CD4-positive, alpha-beta T cell treated with Interleukin-10 for 1 hour (primary cell): Measurements from ENCODE around the gene FOXS1.
"Not testable (repeated sequence)": the region's sequence is repeated elsewhere in the genome, so short reads cannot be mapped to it uniquely, and the experiment has no call there.

Source experiments
- DNase-seq: peaks from one replicate; pipeline ENCODE4 v3.0.0-alpha.2; 2020

The FOXS1 gene

GRCh38 chr20:31820228-31820627 is 25.2 kb downstream of the FOXS1 start:
- no peak for DNase-seq

- no peak for DNase-seq
These were observed 26.2 kb downstream of the FOXS1 start, which contains the start of gene MYLK2 for GRCh38 chr20:31819083-31819784. TSS of gene MYLK2 (plus strand) at chr20:31819356. CDS start at chr20:31819581, 225 bp downstream.

- DNase-seq: no peak
These were observed 27.0 kb downstream of the FOXS1 start for GRCh38 chr20:31818376-31818908.

DNA sequence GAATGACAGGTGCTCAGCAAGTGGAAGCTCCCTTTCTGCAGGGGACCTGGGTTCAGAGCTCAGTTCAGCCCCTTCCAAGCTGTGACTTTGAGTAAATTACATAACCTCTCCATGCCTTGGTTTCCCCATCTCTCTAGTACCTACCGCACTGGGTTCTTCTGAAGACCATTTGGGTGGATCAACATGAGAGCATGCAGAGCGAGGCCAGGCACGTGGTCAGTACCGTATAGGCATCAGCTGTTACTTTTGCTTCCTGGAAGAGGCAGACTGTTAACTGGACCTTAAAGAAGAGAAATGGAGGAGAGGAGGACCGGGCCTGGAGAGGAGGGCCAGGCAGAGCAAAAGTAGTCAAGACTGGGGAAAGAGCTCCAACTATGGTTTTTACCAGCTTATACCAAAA is 27.9 kb downstream of the FOXS1 start:
- no peak for DNase-seq

- no peak for DNase-seq
These were observed 29.2 kb downstream of the FOXS1 start for GRCh38 chr20:31816221-31816620.

- no peak for DNase-seq
These were observed 29.8 kb downstream of the FOXS1 start for GRCh38 chr20:31815408-31816188.

GRCh38 chr20:31814142-31814541 is 31.3 kb downstream of the FOXS1 start:
- DNase-seq: not testable (repeated sequence)

GRCh38 chr20:31813611-31814010 is 31.8 kb downstream of the FOXS1 start:
- DNase-seq: no peak

DNA sequence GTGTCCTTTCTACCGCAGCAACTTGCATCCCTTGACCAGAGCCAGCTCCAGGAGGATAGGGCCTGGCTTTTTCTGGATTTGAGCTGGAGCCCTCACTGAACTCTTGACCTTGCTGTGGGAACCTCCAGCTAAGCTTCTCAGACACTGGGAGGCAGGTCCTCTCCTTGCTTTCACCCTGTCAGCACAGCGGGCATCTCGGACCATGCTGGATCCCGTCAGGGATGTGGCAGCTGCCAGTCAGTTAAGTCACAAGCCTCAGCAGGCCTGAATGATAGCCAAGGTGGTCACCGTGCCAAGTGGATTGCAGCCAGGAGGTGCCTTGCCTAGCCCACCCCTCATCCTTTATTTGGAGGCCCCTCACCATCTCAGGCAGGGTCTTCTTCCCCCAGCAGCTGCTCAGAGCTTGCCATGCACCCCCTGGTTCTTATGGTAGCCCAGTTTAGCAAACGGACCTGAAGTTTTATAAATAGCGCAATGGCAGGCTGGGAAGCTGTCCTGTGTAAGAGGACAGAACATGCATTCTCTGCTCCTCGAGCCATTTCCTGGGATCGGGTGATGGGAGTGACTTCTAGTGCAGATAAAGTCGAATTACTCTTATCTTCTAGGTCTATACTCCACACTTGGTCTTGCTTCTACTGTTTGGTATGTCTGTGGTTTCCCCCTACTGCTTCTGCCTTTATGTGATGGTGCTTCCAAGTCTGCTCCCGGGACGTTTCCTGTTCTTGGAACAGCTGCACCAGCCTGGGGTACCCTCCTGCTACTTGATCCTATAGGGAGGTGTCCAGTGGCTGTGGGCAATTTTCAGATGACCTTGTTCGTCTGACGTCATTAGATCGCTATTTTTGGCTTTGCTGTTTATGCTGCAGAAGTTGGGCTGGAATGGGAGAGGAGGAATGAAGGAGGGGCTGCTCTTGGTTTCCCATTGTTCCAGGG is 33.3 kb downstream of the FOXS1 start:
- DNase-seq: no peak

DNA sequence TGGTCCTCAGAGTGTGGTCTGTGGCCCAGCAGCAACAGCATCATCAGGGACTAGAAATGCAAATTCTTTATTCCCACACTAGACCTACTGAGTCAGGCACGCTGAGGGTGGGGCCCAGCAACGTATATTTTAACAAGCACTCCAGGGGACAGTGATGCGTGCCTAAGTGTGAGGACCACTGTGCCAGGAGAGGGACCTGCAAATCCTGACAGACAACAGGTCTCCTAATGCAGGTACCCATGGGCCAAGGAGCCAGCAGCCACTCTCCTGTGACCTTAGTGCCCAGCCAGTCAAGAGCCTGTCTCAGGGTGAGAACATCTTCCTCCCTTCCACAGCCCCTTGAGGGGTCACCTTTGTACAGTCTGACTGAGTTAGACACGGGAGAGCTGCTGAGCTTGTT is 34.2 kb downstream of the FOXS1 start:
- no peak for DNase-seq

GRCh38 chr20:31809661-31810060 is 35.7 kb downstream of the FOXS1 start:
- DNase-seq: no peak

GRCh38 chr20:31808481-31808880 is 36.9 kb downstream of the FOXS1 start:
- DNase-seq: no peak

DNA sequence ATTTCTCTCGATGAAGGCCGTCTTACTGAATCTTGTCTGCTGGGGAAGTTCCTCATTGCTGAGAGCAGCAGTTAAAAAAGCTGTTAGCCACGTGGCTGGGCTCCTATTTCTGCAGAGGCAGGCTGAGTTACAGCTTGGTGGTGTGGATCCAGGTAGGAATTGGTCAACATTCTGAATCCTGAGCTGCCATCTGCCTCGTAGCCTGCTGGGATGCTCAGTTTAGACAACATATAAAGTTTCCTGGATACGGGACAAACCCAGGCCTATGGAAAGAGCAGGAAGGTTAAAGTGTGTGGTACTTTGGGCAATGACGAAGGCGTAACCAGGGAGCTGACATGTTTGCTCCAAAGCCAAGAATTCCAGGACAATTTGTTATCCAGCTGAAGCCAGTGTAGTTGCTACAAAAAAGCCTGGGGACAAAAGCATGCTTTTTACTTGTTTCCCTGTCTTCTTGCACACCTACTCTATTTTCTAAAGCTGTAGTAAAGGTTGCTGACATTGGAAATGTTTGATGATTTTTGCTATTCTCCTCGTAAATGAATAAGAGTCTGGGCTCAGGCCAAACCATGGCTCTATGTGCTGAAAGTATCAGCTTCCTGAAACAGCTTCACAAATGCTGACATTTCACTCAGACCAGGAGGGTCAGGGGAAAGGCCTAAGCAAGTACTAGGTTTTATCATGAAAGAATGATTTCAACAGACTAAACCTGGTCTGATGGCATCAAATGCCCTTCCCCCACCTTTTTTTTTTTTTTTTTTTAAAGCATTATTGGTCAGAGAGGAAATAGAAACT is 38.6 kb downstream of the FOXS1 start:
- no peak for DNase-seq

- no peak for DNase-seq
These were observed 41.7 kb downstream of the FOXS1 start for GRCh38 chr20:31803552-31804291.

DNA sequence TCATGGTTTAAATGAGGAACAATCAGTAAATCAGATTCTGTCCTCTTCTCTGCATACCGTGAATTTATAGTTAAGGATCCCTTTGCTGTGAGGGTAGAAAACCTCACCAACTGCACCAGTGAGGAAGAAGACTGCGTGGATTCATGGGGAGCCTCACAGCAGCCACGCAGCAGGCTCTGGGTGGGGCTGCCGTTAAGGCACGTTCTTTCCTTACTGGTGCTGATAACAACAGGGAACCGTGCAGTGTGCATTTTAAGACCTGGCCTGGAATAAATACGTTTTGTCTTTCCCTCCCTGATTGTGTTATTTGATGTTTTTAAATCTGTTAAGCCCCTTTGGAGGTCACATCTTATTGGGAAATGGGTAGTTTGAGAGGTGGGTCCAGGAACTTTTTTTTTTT is 43.9 kb downstream of the FOXS1 start:
- DNase-seq: no peak

DNA sequence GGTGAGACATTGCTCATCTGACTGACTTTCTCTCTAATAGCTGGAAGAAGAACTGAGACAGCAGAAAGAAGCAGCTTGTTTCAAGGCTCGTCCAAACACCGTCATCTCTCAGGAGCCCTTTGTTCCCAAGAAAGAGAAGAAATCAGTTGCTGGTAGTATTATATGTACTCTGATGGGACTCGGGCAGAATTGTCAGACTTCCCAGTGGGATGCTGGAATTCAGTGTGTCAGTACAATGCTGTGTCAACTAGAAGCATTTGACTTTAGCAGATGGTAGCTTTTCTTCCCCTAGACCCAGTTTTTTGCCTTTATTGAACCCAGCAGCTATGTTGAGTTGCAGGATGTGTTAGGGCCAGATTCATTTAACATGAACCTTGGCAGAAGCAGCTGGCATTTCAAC is 48.0 kb downstream of the FOXS1 start:
- no peak for DNase-seq
